HG03457 (cell line): ENCODE data around the gene PARD3.
"Not testable (repeated sequence)": the region's sequence is repeated elsewhere in the genome, so short reads cannot be mapped to it uniquely, and the experiment has no call there.

Source experiments
- ATAC-seq: cut with Tn5 transposase; IDR thresholded peaks from one replicate; pipeline ENCODE4 v1.9.1; 2021; ENCODE audit warnings: moderate number of reproducible peaks; ENCODE audit not compliant: unreplicated experiment

Gene PARD3

GRCh38 chr10:34655286-34656170 is 159.6 kb downstream of the PARD3 start:
- ATAC-seq: no peak

- ATAC-seq: no peak
Observed at GRCh38 chr10:34654211-34654610, 160.9 kb downstream of the PARD3 start.

- ATAC-seq: no peak
Observed at GRCh38 chr10:34653530-34653929, 161.6 kb downstream of the PARD3 start.

- no peak for ATAC-seq
Observed at GRCh38 chr10:34651416-34652195, 163.5 kb downstream of the PARD3 start.

- ATAC-seq: no peak
Observed at GRCh38 chr10:34650156-34650555, 164.9 kb downstream of the PARD3 start.

GRCh38 chr10:34649385-34649784 is 165.7 kb downstream of the PARD3 start:
- ATAC-seq: no peak

GRCh38 chr10:34648919-34649318 is 166.2 kb downstream of the PARD3 start:
- ATAC-seq: no peak

- ATAC-seq: no peak
Observed at GRCh38 chr10:34647875-34648865, 166.9 kb downstream of the PARD3 start.

GRCh38 chr10:34647160-34647559 is 167.9 kb downstream of the PARD3 start:
- no peak for ATAC-seq

- ATAC-seq: no peak
Observed at GRCh38 chr10:34646331-34646730, 168.8 kb downstream of the PARD3 start.

GRCh38 chr10:34644815-34645214 is 170.3 kb downstream of the PARD3 start:
- not testable (repeated sequence) for ATAC-seq

GRCh38 chr10:34644224-34644623 is 170.9 kb downstream of the PARD3 start:
- no peak for ATAC-seq

GRCh38 chr10:34643620-34644019 is 171.5 kb downstream of the PARD3 start:
- no peak for ATAC-seq

GRCh38 chr10:34641913-34642558 is 173.1 kb downstream of the PARD3 start:
- ATAC-seq: no peak

- no peak for ATAC-seq
Observed at GRCh38 chr10:34641147-34641912, 173.8 kb downstream of the PARD3 start.

- no peak for ATAC-seq
Observed at GRCh38 chr10:34638406-34639054, 176.6 kb downstream of the PARD3 start.

GRCh38 chr10:34637418-34637911 is 177.6 kb downstream of the PARD3 start:
- peak; percentile 75 for ATAC-seq

GRCh38 chr10:34635111-34635510 is 180.0 kb downstream of the PARD3 start:
- ATAC-seq: no peak

GRCh38 chr10:34633374-34633773 is 181.7 kb downstream of the PARD3 start:
- ATAC-seq: no peak
